OCI-LY1 (cell line): ENCODE measurements around the gene ZKSCAN4.

Experiments used
- EZH2 ChIP-seq: fragments of 200-600 bp; sonication (generic), shearing (Covaris generic); IDR thresholded peaks from 2 replicates; pipeline ENCODE4 v1.8.0; 2017; ENCODE audit warnings: borderline replicate concordance, mixed run types, mild to moderate bottlenecking, antibody characterized with exemption, low read length, moderate library complexity, mixed read lengths
- TF ChIP-seq, protein P1 (sequence below): fragments of 200-600 bp; sonication (generic), shearing (Covaris generic); IDR thresholded peaks from 2 replicates; pipeline ENCODE4 v1.5.1; 2017; ENCODE audit warnings: mild to moderate bottlenecking, antibody characterized with exemption, low read length, moderate library complexity, mixed read lengths

DNA sequence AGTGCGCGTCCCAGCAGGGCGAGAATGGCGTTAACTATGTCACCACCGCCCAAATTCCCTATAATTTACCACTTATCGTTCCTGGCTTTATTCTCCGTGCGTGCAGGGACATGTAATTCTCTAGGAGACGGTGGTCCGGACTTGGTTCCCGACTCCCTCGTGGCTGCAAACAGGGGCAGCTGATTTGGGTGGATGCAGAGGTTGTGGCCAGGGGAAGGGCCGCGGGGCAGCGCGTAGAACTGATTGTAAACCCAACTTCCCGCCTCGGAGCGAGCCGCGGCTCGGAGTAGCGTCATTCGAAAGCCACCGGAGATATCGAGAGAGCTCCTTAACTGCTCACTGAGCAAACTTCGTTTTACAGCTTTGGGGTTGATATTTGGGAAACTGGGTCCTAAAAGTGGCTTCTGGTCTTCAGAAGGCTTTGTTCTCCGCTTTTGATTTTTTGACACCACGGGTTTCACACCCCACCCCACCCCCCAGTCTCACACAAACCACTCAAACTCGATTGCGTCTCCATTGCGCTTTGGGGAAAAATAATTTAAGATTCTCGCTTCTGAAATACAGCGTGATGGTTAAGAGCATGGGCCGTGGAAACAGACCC, 44.5 kb downstream of the ZKSCAN4 start:
- TF ChIP-seq, protein P1, sequence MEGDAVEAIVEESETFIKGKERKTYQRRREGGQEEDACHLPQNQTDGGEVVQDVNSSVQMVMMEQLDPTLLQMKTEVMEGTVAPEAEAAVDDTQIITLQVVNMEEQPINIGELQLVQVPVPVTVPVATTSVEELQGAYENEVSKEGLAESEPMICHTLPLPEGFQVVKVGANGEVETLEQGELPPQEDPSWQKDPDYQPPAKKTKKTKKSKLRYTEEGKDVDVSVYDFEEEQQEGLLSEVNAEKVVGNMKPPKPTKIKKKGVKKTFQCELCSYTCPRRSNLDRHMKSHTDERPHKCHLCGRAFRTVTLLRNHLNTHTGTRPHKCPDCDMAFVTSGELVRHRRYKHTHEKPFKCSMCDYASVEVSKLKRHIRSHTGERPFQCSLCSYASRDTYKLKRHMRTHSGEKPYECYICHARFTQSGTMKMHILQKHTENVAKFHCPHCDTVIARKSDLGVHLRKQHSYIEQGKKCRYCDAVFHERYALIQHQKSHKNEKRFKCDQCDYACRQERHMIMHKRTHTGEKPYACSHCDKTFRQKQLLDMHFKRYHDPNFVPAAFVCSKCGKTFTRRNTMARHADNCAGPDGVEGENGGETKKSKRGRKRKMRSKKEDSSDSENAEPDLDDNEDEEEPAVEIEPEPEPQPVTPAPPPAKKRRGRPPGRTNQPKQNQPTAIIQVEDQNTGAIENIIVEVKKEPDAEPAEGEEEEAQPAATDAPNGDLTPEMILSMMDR, result no peak
- no peak for TF ChIP-seq EZH2
